Panc1 (cell line): ENCODE data around the gene MBD3L4.

Experiments
- CTCF ChIP-seq: fragments of 450-650 bp; IDR thresholded peaks from 2 replicates; pipeline ENCODE4 v1.5.1; 2017; ENCODE audit warnings: mild to moderate bottlenecking
- TF ChIP-seq, protein P1 (sequence below), 2 experiments: IDR thresholded peaks; 2 replicates each; pipeline ENCODE4 v1.6.1; 2011 to 2012; ENCODE audit warnings: low read depth in 2 of 2, control low read depth in 1 of 2, low read length in 1 of 2, mild to moderate bottlenecking in 1 of 2, moderate library complexity in 1 of 2; ENCODE audit not compliant: insufficient read depth in 1 of 2

GRCh38 chr19:7000816-7001215 is 39.2 kb downstream of the MBD3L4 start:
- no peak for TF ChIP-seq CTCF
- TF ChIP-seq, protein P1, sequence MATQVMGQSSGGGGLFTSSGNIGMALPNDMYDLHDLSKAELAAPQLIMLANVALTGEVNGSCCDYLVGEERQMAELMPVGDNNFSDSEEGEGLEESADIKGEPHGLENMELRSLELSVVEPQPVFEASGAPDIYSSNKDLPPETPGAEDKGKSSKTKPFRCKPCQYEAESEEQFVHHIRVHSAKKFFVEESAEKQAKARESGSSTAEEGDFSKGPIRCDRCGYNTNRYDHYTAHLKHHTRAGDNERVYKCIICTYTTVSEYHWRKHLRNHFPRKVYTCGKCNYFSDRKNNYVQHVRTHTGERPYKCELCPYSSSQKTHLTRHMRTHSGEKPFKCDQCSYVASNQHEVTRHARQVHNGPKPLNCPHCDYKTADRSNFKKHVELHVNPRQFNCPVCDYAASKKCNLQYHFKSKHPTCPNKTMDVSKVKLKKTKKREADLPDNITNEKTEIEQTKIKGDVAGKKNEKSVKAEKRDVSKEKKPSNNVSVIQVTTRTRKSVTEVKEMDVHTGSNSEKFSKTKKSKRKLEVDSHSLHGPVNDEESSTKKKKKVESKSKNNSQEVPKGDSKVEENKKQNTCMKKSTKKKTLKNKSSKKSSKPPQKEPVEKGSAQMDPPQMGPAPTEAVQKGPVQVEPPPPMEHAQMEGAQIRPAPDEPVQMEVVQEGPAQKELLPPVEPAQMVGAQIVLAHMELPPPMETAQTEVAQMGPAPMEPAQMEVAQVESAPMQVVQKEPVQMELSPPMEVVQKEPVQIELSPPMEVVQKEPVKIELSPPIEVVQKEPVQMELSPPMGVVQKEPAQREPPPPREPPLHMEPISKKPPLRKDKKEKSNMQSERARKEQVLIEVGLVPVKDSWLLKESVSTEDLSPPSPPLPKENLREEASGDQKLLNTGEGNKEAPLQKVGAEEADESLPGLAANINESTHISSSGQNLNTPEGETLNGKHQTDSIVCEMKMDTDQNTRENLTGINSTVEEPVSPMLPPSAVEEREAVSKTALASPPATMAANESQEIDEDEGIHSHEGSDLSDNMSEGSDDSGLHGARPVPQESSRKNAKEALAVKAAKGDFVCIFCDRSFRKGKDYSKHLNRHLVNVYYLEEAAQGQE (IDR thresholded peaks at IDR 0.05; ENCODE audit: insufficient read depth in 1 of 2, low read depth in 2 of 2, low read length in 1 of 2): no peak
